ENCODE measurements around the gene SLC39A6. TPM values are rescaled to one million over a fixed set of nuclear protein-coding genes. Genes with fewer than 3 reads are reported as not detected.

Gene SLC39A6
- total and polyA plus RNA-seq, 2 donors (not counting 3 experiments of a cell fraction or from before 2014, with no cell fraction given) = 13.8 to 23.1 TPM

DNA sequence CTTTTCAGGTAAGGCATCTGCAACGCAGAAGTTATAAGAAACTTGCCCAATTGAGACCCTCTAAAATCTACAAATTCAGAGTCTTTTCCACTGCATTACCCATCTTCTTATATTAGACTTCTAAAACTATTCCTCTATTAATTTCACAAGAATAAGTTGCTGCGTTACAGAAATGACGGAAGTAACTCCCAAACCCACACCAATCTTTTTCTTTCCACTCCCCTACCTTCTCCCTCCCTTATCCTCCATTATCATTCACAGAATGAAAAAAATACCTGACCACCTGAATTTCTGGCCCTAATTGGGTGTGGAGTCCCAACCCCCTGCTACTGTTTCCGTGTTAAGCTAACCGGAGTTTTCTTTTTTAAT lies 62.5 kb downstream of the SLC39A6 start:
- no TSS peak for BruUV-seq (replicated peaks)
- POLR2A ChIA-PET = no interaction called here
- CTCF ChIA-PET = interaction anchor here (0.9 to 1.4 kb wide), 6 partner anchors 10 to 310 kb away, joined by 4 to 7 read pairs (median 6); no protein-coding TSS in a partner anchor

More for the DNA sequence above, 62.5 kb downstream of the SLC39A6 start:
- Histone ChIP-seq H3K4me3 (replicated peaks in 1 of 3; ENCODE audit: insufficient read depth in 1 of 3, low read depth in 1 of 3, low read length in 3 of 3) (peak overlapping the region; percentile 60 to 92 (median 83)), H3K27me3 (ENCODE audit: control insufficient read depth in 2 of 2, insufficient read depth in 2 of 2, low read length in 2 of 2) (no peaks in the 10 kb centered on the region), H3K9me1 (replicated peaks; ENCODE audit: control insufficient read depth, extremely low read depth, insufficient read depth, low read length) (no peaks in the 10 kb centered on the region), H3K79me2 (ENCODE audit: control insufficient read depth, insufficient read depth, low read length) (peaks cover 50% of the 10 kb centered on the region), H3K4me2 (ENCODE audit: insufficient read depth, low read length) (peak overlapping the region; percentile 96), H3K9ac (replicated peaks; ENCODE audit: extremely low read depth, insufficient read depth, low read length) (peak overlapping the region; percentile 90), H2AFZ (ENCODE audit: low read depth, low read length) (no peak overlapping the region), H4K20me1 (replicated peaks; ENCODE audit: control insufficient read depth, extremely low read depth, insufficient read depth, low read length) (no peaks in the 10 kb centered on the region), H3K27ac (ENCODE audit: insufficient read depth, low read depth, low read length) (peak overlapping the region; percentile 71), H3K9me3 (replicated peaks; ENCODE audit: control insufficient read depth, insufficient read depth, low read length) (no peaks in the 10 kb centered on the region), H3K36me3 (ENCODE audit: control insufficient read depth in 2 of 2, extremely low read depth in 1 of 2, insufficient read depth in 2 of 2, low read length in 2 of 2) (no peaks in the 10 kb centered on the region), H3K4me1 (ENCODE audit: control insufficient read depth, extremely low read depth, insufficient read depth, low read length) (peaks cover 15% of the 10 kb centered on the region)
- FAIRE-seq = peak; percentile 4
- dilution Hi-C loops (cut with MboI; ENCODE audit: extremely low pct_ligation_motif_present, low sequenced_read_pairs) = no loop called here
- no peak for TF ChIP-seq POLR2AphosphoS5 (IDR thresholded peaks at IDR 0.05; ENCODE audit: insufficient read depth, low read depth, low read length)
- no peak for TF ChIP-seq CTCF (IDR thresholded peaks at IDR 0.05; ENCODE audit: extremely low read depth in 1 of 2, insufficient read depth in 1 of 2, low read depth in 1 of 2, low read length in 2 of 2)
- TF ChIP-seq MAX (IDR thresholded peaks at IDR 0.05; ENCODE audit: insufficient read depth, insufficient read length) = no peak
- no peak for TF ChIP-seq POLR2A (IDR thresholded peaks at IDR 0.05; ENCODE audit: low read depth, low read length)
- TF ChIP-seq MYC (IDR thresholded peaks at IDR 0.05; ENCODE audit: low read depth, low read length) = no peak
- no peak for TF ChIP-seq GATA2 (IDR thresholded peaks at IDR 0.05; ENCODE audit: insufficient read depth, insufficient read length, low read depth, low read length)
- no peak for TF ChIP-seq JUN (IDR thresholded peaks at IDR 0.05; ENCODE audit: borderline replicate concordance, insufficient read depth, insufficient read length, low read depth)
- TF ChIP-seq FOS (IDR thresholded peaks at IDR 0.05; ENCODE audit: borderline replicate concordance, insufficient read depth, low read length) = no peak
- TF ChIP-seq EZH2 (IDR thresholded peaks at IDR 0.05; ENCODE audit: borderline replicate concordance, low read depth, low read length, severe bottlenecking) = no peak
- no peak for DNase-seq (ENCODE audit: low read depth, low spot score)
- intact Hi-C loops (cut with micrococcal nuclease) = loop anchor here (1.0 to 5.0 kb wide), 4 partner anchors 14 to 121 kb away; partner anchors contain the start of genes ELP2, MOCOS and SLC39A6
